ENCODE results near the gene PDGFD. TPM values are rescaled to one million over a fixed set of nuclear protein-coding genes. Genes with fewer than 3 reads are reported as not detected.

The PDGFD gene
- total RNA-seq, 1 experiment from 2014 or later: 1.7 TPM

GRCh38 chr11:104146943-104147342 is 17.0 kb downstream of the PDGFD start:
- Mint-ChIP-seq H3K4me3 (no peak overlapping the region), H3K9me3 (peaks cover 4 to 6% of the 10 kb centered on the region in 2 experiments), H3K27me3 (ENCODE audit: low read depth) (no peaks in the 10 kb centered on the region), H3K4me1 (peaks cover 4 to 5% of the 10 kb centered on the region in 2 experiments), H3K27ac (no peak overlapping the region), H3K36me3 (ENCODE audit: insufficient read depth in 1 of 3, low read depth in 3 of 3) (peaks cover 2 to 9% (median 5%) of the 10 kb centered on the region in 3 experiments; a peak in 4 of 7 replicates)
- Histone ChIP-seq H4K20me1 (ENCODE audit: control insufficient read depth, insufficient read depth, insufficient read length) (no peaks in the 10 kb centered on the region), H3K4me1 (ENCODE audit: insufficient read depth, low read length) (no peaks in the 10 kb centered on the region), H2BK120ac (ENCODE audit: low read depth, low read length, poor library complexity, severe bottlenecking) (no peak overlapping the region), H4K8ac (replicated peaks; ENCODE audit: insufficient read length, low read depth, low read length) (no peak overlapping the region), H3K4me2 (ENCODE audit: insufficient read depth, insufficient read length, low read length) (no peak overlapping the region), H3K14ac (ENCODE audit: insufficient read depth, low read length) (no peak overlapping the region), H3K18ac (ENCODE audit: insufficient read length, low read depth, low read length) (no peak overlapping the region), H2BK5ac (ENCODE audit: insufficient read length, low read length) (no peak overlapping the region), H2BK15ac (ENCODE audit: low read depth, low read length) (no peak overlapping the region), H2BK20ac (ENCODE audit: low read depth, low read length, poor library complexity, severe bottlenecking) (no peak overlapping the region), H2AFZ (ENCODE audit: low read length) (no peak overlapping the region), H4K5ac (ENCODE audit: insufficient read length, low read depth, low read length) (no peak overlapping the region), H3K56ac (ENCODE audit: insufficient read length, low read depth, low read length) (no peak overlapping the region), H3K79me2 (ENCODE audit: insufficient read depth, low read length) (no peaks in the 10 kb centered on the region), H3K79me1 (ENCODE audit: insufficient read depth, low read depth, low read length, poor library complexity, severe bottlenecking) (no peaks in the 10 kb centered on the region), H4K91ac (ENCODE audit: insufficient read length, low read depth, low read length) (no peak overlapping the region), H3K23ac (ENCODE audit: insufficient read length, low read depth, low read length) (no peak overlapping the region), H3K9me3 (ENCODE audit: control insufficient read depth, low read depth, low read length) (no peaks in the 10 kb centered on the region), H3K23me2 (ENCODE audit: insufficient read length, low read depth, low read length, poor library complexity, severe bottlenecking) (no peaks in the 10 kb centered on the region), H3K27ac (ENCODE audit: insufficient read length, low read depth, low read length) (no peak overlapping the region), H2AK5ac (ENCODE audit: insufficient read length, low read length) (no peak overlapping the region), H3T11ph (ENCODE audit: low read length) (no peak overlapping the region), H3K9ac (ENCODE audit: extremely low read depth, insufficient read length, low read length) (no peak overlapping the region), H3K27me3 (ENCODE audit: insufficient read depth, low read length) (no peaks in the 10 kb centered on the region), H2BK12ac (ENCODE audit: insufficient read length, low read depth, low read length) (no peak overlapping the region), H3K4ac (ENCODE audit: low read depth, low read length) (no peak overlapping the region)
- WGBS (ENCODE audit: extremely low coverage, insufficient read length, low lambda C conversion rate): no CpG with 5 or more reads among the region's 3 CpGs
- TF ChIP-seq CTCF (conservative IDR thresholded peaks at IDR 0.05): no peak
- no peak for DNase-seq
